K562 (cell line): ENCODE results near the gene DLX6. TPM values are rescaled to one million over a fixed set of nuclear protein-coding genes. Genes with fewer than 3 reads are reported as not detected.

Experiments used
- ATAC-seq: fragments of 200-7000 bp; cut with Tn5 transposase; 3 replicates; pipeline ENCODE4 v1.9.1; 2020; ENCODE audit warnings: moderate library complexity
- BruUV-seq: library from RNA; stranded (reverse); fragments of 400-500 nt; replicated peaks from 2 replicates; lab custom pipeline; 2021; lab: Mats Ljungman, UMichigan
- CTCF ChIA-PET: fragments of 300-600 bp; formaldehyde crosslinking; extraction: SDS; loops from one replicate; lab custom pipeline; 2021; ENCODE audit warnings: low intra/inter-chr PET ratio; lab: Yijun Ruan, JAX
- POLR2A ChIA-PET: fragments of 300-600, 350-650 bp; sonication (Branson Sonifier 250); formaldehyde crosslinking; extraction: SDS; loops from one replicate; lab custom pipeline; 2021; ENCODE audit warnings: antibody characterized with exemption, inconsistent platforms; lab: Yijun Ruan, JAX
- DNase-seq, 4 experiments: peaks; one replicate each; pipeline versions ENCODE4 v3.0.0 to v3.0.0-alpha.2; 2011 to 2018; ENCODE audit warnings: low spot score in 3 of 4, mixed read lengths in 3 of 4; ENCODE audit errors: extremely low read depth in 1 of 4
- FAIRE-seq: peaks from 2 replicates; lab custom pipeline; 2011; peaks lifted over from hg19 to GRCh38; lab: Jason Lieb, UNC
- H2AFZ ChIP-seq: 2 replicates; pipeline ENCODE4 v1.6.0; 2011; ENCODE audit warnings: low read depth, low read length, control low read depth, inconsistent platforms
- H3K27ac ChIP-seq: fragments of 200-600 bp; 3 replicates; pipeline ENCODE4 v1.8.0; 2011; ENCODE audit warnings: low read depth, mild to moderate bottlenecking, control low read depth, inconsistent platforms, low read length, moderate library complexity, mixed read lengths; ENCODE audit errors: extremely low read depth
- H3K27me3 ChIP-seq, 2 experiments: fragments of 300-600 bp in 1 of 2; 2 replicates in 1 of 2; 3 replicates in 1 of 2; pipeline versions ENCODE4 v1.6.0 to v1.8.0; 2011; ENCODE audit warnings: inconsistent platforms in 2 of 2, low read length in 2 of 2, mild to moderate bottlenecking in 1 of 2, mixed read lengths in 1 of 2, moderate library complexity in 1 of 2; ENCODE audit not compliant: control insufficient read depth in 2 of 2, insufficient read depth in 2 of 2
- H3K36me3 ChIP-seq: fragments of 300-600 bp; 3 replicates; pipeline ENCODE4 v1.8.0; 2011; ENCODE audit warnings: mild to moderate bottlenecking, low read length, inconsistent platforms; ENCODE audit not compliant: control insufficient read depth, insufficient read depth
- H3K4me1 ChIP-seq, 2 experiments: fragments of 200-600 bp in 1 of 2; replicated peaks in 1 of 2; 2 replicates in 1 of 2; 3 replicates in 1 of 2; pipeline versions ENCODE4 v1.5.1 to v1.8.0; 2011; ENCODE audit warnings: inconsistent platforms in 2 of 2, low read length in 2 of 2, mild to moderate bottlenecking in 1 of 2, mixed read lengths in 1 of 2, moderate library complexity in 1 of 2; ENCODE audit not compliant: control insufficient read depth in 2 of 2, insufficient read depth in 2 of 2
- H3K4me2 ChIP-seq: 2 replicates; pipeline ENCODE4 v1.6.1; 2011; ENCODE audit warnings: low read length, control low read depth, inconsistent platforms, mixed read lengths; ENCODE audit not compliant: insufficient read depth
- H3K4me3 ChIP-seq: fragments of 200-600 bp; sonication (generic), shearing (Covaris generic); 2 replicates; pipeline ENCODE4 v1.5.1; 2016; ENCODE audit warnings: control low read depth, inconsistent platforms
- H3K79me2 ChIP-seq: fragments of 200-600 bp; 3 replicates; pipeline ENCODE4 v1.8.0; 2011; ENCODE audit warnings: low read length, inconsistent platforms; ENCODE audit not compliant: control insufficient read depth, insufficient read depth
- H3K9ac ChIP-seq, 2 experiments: 2 replicates each; pipeline versions ENCODE4 v1.6.0 to v1.6.1; 2011; ENCODE audit warnings: low read depth in 2 of 2, low read length in 2 of 2, control low read depth in 1 of 2, inconsistent platforms in 1 of 2, mild to moderate bottlenecking in 1 of 2, mixed read lengths in 1 of 2; ENCODE audit not compliant: insufficient read depth in 1 of 2
- H3K9me1 ChIP-seq: one replicate; pipeline ENCODE4 v1.6.0; 2011; ENCODE audit warnings: inconsistent platforms, mild to moderate bottlenecking, low read length, moderate library complexity; ENCODE audit not compliant: control insufficient read depth, insufficient read depth
- H3K9me3 ChIP-seq: replicated peaks from 2 replicates; pipeline ENCODE4 v1.5.1; 2011; ENCODE audit warnings: low read depth, low read length, inconsistent platforms; ENCODE audit not compliant: control insufficient read depth, insufficient read depth
- H4K20me1 ChIP-seq: replicated peaks from 2 replicates; pipeline ENCODE4 v1.6.1; 2011; ENCODE audit warnings: low read length, inconsistent platforms, mixed read lengths; ENCODE audit not compliant: control insufficient read depth, insufficient read depth
- CEBPB ChIP-seq: fragments of 450-650 bp; IDR thresholded peaks from 2 replicates; pipeline ENCODE4 v1.6.1; 2016; ENCODE audit warnings: missing genetic modification characterization, missing compliant biosample characterization
- JUNB ChIP-seq: fragments of 450-650 bp; formaldehyde crosslinking; conservative IDR thresholded peaks from 2 replicates; pipeline ENCODE4 v1.4.0; 2020; ENCODE audit warnings: mild to moderate bottlenecking
- MCM7 ChIP-seq, 2 experiments: fragments of 450-650 bp; IDR thresholded peaks; 2 replicates each; pipeline ENCODE4 v1.6.1; 2016 to 2018
- POU5F1 ChIP-seq: fragments of 150-350 bp; IDR thresholded peaks from 2 replicates; pipeline ENCODE4 v1.6.1; 2014; ENCODE audit warnings: borderline replicate concordance, low read length, low read depth, mild to moderate bottlenecking; ENCODE audit not compliant: partially characterized antibody
- SIX5 ChIP-seq, 2 experiments: IDR thresholded peaks; 2 replicates each; pipeline ENCODE4 v1.6.1; 2011; ENCODE audit warnings: low read length in 2 of 2, borderline replicate concordance in 1 of 2, low read depth in 1 of 2, mild to moderate bottlenecking in 1 of 2, moderate library complexity in 1 of 2; ENCODE audit not compliant: insufficient read depth in 1 of 2
- SRSF9 ChIP-seq: fragments of 200-400 bp; formaldehyde crosslinking; IDR thresholded peaks from 2 replicates; pipeline ENCODE4 v1.6.1; 2017; ENCODE audit warnings: low read depth, low read length, borderline replicate concordance
- YBX1 ChIP-seq: fragments of 450-650 bp; IDR thresholded peaks from 2 replicates; pipeline ENCODE4 v1.7.1; 2016; ENCODE audit warnings: mild to moderate bottlenecking
- ZNF668 ChIP-seq: fragments of 250-450 bp; sonication (Bioruptor Pico); IDR thresholded peaks from 2 replicates; pipeline ENCODE4 v1.8.0; 2022; ENCODE audit warnings: mild to moderate bottlenecking, inconsistent platforms
- WGBS: fragments of 100-300 bp; shearing (Covaris generic); methylation state at CpG from one replicate; pipeline ENCODE4 v1.1.6; 2016; ENCODE audit warnings: low coverage, mixed read lengths; ENCODE audit not compliant: insufficient coverage; ENCODE audit errors: missing lambda C conversion rate; 5-methylcytosine and 5-hydroxymethylcytosine counted together
- in situ Hi-C: fragments of 300-500 bp; cut with MboI; formaldehyde crosslinking; loops from 4 replicates; pipeline ENCODE4 v1.15.0; 2018; ENCODE audit warnings: inconsistent platforms, mixed read lengths
- intact Hi-C: fragments of 100-400 bp; cut with micrococcal nuclease; formaldehyde crosslinking; loops from 2 replicates; pipeline ENCODE4 v1.14.2; 2022
- polyA plus RNA-seq, 8 experiments: library from polyadenylated mRNA; depleted of rRNA in 4 of 8; stranded (reverse) in 5 of 8; unstranded in 3 of 8; fragments of >200 nt; fragmentation: Nextera tagmentation in 2 of 8; fragmentation: Illumina TruSeq in 1 of 8; extraction: Ambion mirVana in 2 of 8; extraction: Trizol in 1 of 8; gene quantifications; 2 replicates each; pipeline versions ENCODE4 v1.2.1 to v1.2.3, GENCODE V29; 2011 to 2014; ENCODE audit warnings: inconsistent platforms in 1 of 8, missing spikeins in 1 of 8
- total RNA-seq, 7 experiments: library from RNA; depleted of rRNA in 6 of 7; stranded (reverse); fragments of >200 nt in 6 of 7; fragmentation: Illumina TruSeq in 2 of 7; extraction: Trizol in 2 of 7; gene quantifications; 2 replicates each; pipeline versions ENCODE4 v1.2.1 to v1.2.3, GENCODE V29; 2011 to 2021; ENCODE audit warnings: low replicate concordance in 1 of 7
- TF ChIP-seq, protein P1 (sequence below): fragments of 250-450 bp; sonication (Bioruptor Pico); IDR thresholded peaks from 2 replicates; pipeline ENCODE4 v1.5.0; 2020; ENCODE audit warnings: mild to moderate bottlenecking
- TF ChIP-seq, protein P2 (sequence below): fragments of 250-450 bp; sonication (Bioruptor Pico); IDR thresholded peaks from 2 replicates; pipeline ENCODE4 v1.5.0; 2021
- TF ChIP-seq, protein P3 (sequence below): sonication (generic); formaldehyde crosslinking; IDR thresholded peaks from 2 replicates; pipeline ENCODE4 v1.8.0; 2022; ENCODE audit warnings: mild to moderate bottlenecking, missing genetic modification reagents

DLX6 gene
- total and polyA plus RNA-seq, 9 of the 15 experiments (the other 6 are each of a cell fraction or from before 2014, with no cell fraction given): not detected

DNA sequence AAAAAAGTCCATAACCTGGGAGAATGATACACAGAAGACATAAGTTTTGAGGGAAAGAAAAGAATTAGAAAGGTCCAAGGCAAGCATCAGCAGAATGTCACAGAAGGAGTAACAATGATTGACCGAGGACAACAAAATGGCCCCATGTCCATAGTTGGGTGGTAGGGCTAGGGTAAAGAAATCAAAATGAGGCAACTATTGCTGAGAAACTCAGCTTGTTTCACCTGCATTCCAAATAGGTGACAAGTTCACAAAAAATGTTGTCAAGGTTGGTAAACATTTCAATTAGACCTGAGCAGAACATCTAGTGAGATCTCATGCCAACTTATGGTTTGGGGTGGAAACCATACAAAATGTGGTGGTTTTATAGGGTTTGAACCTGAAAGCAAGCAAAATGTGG is 22.8 kb upstream of the DLX6 start:
- H3K36me3 ChIP-seq: no peaks in the 10 kb centered on the region
- H3K79me2 ChIP-seq: no peaks in the 10 kb centered on the region
- H3K4me3 ChIP-seq: no peak overlapping the region
- H3K27me3 ChIP-seq: no peaks in the 10 kb centered on the region
- WGBS: 0% methylated on average over 1 of the region's 1 CpG
- H3K4me2 ChIP-seq: no peak overlapping the region
- TF ChIP-seq ZNF668 (CRISPR knock-in tag) (no peak), CEBPB (tag) (no peak), YBX1 (no peak), SRSF9 (no peak), MCM7 (IDR thresholded peaks at IDR 0.05) (no peak), SIX5 (IDR thresholded peaks at IDR 0.05; ENCODE audit: borderline replicate concordance in 1 of 2, insufficient read depth in 1 of 2, low read depth in 1 of 2, low read length in 2 of 2) (no peak), POU5F1 (no peak), JUNB (CRISPR knock-in tag) (no peak)
- TF ChIP-seq, protein P1, sequence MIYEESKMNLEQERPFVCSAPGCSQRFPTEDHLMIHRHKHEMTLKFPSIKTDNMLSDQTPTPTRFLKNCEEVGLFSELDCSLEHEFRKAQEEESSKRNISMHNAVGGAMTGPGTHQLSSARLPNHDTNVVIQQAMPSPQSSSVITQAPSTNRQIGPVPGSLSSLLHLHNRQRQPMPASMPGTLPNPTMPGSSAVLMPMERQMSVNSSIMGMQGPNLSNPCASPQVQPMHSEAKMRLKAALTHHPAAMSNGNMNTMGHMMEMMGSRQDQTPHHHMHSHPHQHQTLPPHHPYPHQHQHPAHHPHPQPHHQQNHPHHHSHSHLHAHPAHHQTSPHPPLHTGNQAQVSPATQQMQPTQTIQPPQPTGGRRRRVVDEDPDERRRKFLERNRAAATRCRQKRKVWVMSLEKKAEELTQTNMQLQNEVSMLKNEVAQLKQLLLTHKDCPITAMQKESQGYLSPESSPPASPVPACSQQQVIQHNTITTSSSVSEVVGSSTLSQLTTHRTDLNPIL (CRISPR knock-in tag): no peak
- TF ChIP-seq, protein P2, sequence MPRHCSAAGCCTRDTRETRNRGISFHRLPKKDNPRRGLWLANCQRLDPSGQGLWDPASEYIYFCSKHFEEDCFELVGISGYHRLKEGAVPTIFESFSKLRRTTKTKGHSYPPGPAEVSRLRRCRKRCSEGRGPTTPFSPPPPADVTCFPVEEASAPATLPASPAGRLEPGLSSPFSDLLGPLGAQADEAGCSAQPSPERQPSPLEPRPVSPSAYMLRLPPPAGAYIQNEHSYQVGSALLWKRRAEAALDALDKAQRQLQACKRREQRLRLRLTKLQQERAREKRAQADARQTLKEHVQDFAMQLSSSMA (CRISPR knock-in tag): no peak
- TF ChIP-seq, protein P3, sequence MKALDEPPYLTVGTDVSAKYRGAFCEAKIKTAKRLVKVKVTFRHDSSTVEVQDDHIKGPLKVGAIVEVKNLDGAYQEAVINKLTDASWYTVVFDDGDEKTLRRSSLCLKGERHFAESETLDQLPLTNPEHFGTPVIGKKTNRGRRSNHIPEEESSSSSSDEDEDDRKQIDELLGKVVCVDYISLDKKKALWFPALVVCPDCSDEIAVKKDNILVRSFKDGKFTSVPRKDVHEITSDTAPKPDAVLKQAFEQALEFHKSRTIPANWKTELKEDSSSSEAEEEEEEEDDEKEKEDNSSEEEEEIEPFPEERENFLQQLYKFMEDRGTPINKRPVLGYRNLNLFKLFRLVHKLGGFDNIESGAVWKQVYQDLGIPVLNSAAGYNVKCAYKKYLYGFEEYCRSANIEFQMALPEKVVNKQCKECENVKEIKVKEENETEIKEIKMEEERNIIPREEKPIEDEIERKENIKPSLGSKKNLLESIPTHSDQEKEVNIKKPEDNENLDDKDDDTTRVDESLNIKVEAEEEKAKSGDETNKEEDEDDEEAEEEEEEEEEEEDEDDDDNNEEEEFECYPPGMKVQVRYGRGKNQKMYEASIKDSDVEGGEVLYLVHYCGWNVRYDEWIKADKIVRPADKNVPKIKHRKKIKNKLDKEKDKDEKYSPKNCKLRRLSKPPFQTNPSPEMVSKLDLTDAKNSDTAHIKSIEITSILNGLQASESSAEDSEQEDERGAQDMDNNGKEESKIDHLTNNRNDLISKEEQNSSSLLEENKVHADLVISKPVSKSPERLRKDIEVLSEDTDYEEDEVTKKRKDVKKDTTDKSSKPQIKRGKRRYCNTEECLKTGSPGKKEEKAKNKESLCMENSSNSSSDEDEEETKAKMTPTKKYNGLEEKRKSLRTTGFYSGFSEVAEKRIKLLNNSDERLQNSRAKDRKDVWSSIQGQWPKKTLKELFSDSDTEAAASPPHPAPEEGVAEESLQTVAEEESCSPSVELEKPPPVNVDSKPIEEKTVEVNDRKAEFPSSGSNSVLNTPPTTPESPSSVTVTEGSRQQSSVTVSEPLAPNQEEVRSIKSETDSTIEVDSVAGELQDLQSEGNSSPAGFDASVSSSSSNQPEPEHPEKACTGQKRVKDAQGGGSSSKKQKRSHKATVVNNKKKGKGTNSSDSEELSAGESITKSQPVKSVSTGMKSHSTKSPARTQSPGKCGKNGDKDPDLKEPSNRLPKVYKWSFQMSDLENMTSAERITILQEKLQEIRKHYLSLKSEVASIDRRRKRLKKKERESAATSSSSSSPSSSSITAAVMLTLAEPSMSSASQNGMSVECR (CRISPR knock-in tag): no peak
- no peaks in the 10 kb centered on the region for H3K9me3 ChIP-seq
- H3K9me1 ChIP-seq: no peaks in the 10 kb centered on the region
- in situ Hi-C loops: no loop called here
- DNase-seq (no peak), FAIRE-seq (no peak), ATAC-seq (no peak)
- H3K9ac ChIP-seq: no peak overlapping the region
- no peaks in the 10 kb centered on the region for H3K4me1 ChIP-seq
- no peak overlapping the region for H3K27ac ChIP-seq
- ChIA-PET CTCF (interaction anchor here (0.6 kb wide), 1 partner anchor 16 kb away, joined by 3 read pairs; no protein-coding TSS in a partner anchor), POLR2A (interaction anchor here (0.6 kb wide), 1 partner anchor 474 kb away, joined by 3 read pairs; no protein-coding TSS in a partner anchor)
- no peaks in the 10 kb centered on the region for H4K20me1 ChIP-seq
- intact Hi-C loops: no loop called here
- no TSS peak for BruUV-seq
- H2AFZ ChIP-seq: no peak overlapping the region
